ENCODE measurements around the gene PSAP. TPM values are rescaled to one million over a fixed set of nuclear protein-coding genes. Genes with fewer than 3 reads are reported as not detected.

The PSAP gene
- polyA plus RNA-seq, 3 donors = 323 to 822 (median 464) TPM

Other genes starting within 250 kb of the PSAP start
- gene C10orf105, start 131.5 kb downstream of the PSAP start, polyA plus RNA-seq = under 1 TPM; 0.03 to 0.22 (median 0.19) TPM
- gene VSIR, start 77.7 kb downstream of the PSAP start, polyA plus RNA-seq = 10 to 100 TPM; 18.7 to 87.3 (median 40.3) TPM
- gene CHST3, start 113.1 kb upstream of the PSAP start, polyA plus RNA-seq = 10 to 100 TPM in 1 of 3 donors, 1 to 10 TPM in 2; 2.6 to 21.8 (median 6.3) TPM
- gene SPOCK2, start 237.3 kb upstream of the PSAP start, polyA plus RNA-seq = 1 to 10 TPM; 3.6 to 7.8 (median 5.2) TPM

Data from adipose tissue (tissue), 3 donors.